IMR-90 (cell line): ENCODE results near the gene MYO10. TPM values are rescaled to one million over a fixed set of nuclear protein-coding genes. Genes with fewer than 3 reads are reported as not detected.

Experiments
- ATAC-seq: fragments of 200-7000 bp; cut with Tn5 transposase; 2 replicates; pipeline ENCODE4 v1.9.1; 2020; ENCODE audit warnings: low read depth, mild to moderate bottlenecking, moderate library complexity
- BruUV-seq: library from RNA; stranded (reverse); fragments of 400-500 nt; replicated peaks from 2 replicates; lab custom pipeline; 2021; lab: Mats Ljungman, UMichigan
- CTCF ChIA-PET: fragments of 300-600 bp; formaldehyde crosslinking; extraction: SDS; loops from one replicate; lab custom pipeline; 2021; ENCODE audit warnings: antibody characterized with exemption; lab: Yijun Ruan, JAX
- POLR2A ChIA-PET: fragments of 300-600 bp; sonication (Branson Sonifier 250); formaldehyde crosslinking; loops from one replicate; lab custom pipeline; 2022; ENCODE audit warnings: antibody characterized with exemption; ENCODE audit not compliant: unreplicated experiment; lab: Charles Lee
- DNase-seq: peaks from one replicate; pipeline ENCODE4 v3.0.0; 2013
- H2AFZ ChIP-seq: replicated peaks from 2 replicates; pipeline ENCODE3; 2013; ENCODE audit warnings: low read length, mild to moderate bottlenecking; ENCODE audit not compliant: poor library complexity
- H2AK5ac ChIP-seq: 2 replicates; pipeline ENCODE4 v1.6.1; 2013; ENCODE audit warnings: low read depth, low read length, inconsistent platforms
- H2AK9ac ChIP-seq: replicated peaks from 2 replicates; pipeline ENCODE3; 2013; ENCODE audit warnings: mild to moderate bottlenecking, low read depth, low read length, moderate library complexity; ENCODE audit not compliant: poor library complexity
- H2BK120ac ChIP-seq: 2 replicates; pipeline ENCODE4 v1.6.1; 2013; ENCODE audit warnings: low read depth, low read length, inconsistent platforms
- H2BK15ac ChIP-seq: 3 replicates; pipeline ENCODE4 v1.6.1; 2013; ENCODE audit warnings: low read depth, low read length, inconsistent platforms
- H2BK20ac ChIP-seq: 2 replicates; pipeline ENCODE4 v1.6.1; 2013; ENCODE audit warnings: low read depth, mild to moderate bottlenecking, inconsistent platforms, low read length, moderate library complexity
- H2BK5ac ChIP-seq: 2 replicates; pipeline ENCODE4 v1.6.1; 2013; ENCODE audit warnings: mild to moderate bottlenecking, low read depth, low read length, inconsistent platforms; ENCODE audit not compliant: poor library complexity, severe bottlenecking
- H3K14ac ChIP-seq: replicated peaks from 2 replicates; pipeline ENCODE4 v1.6.1; 2013; ENCODE audit warnings: low read depth, low read length, inconsistent platforms
- H3K18ac ChIP-seq: 2 replicates; pipeline ENCODE4 v1.6.1; 2013; ENCODE audit warnings: low read depth, low read length, control low read depth
- H3K23ac ChIP-seq: 2 replicates; pipeline ENCODE4 v1.6.1; 2013; ENCODE audit warnings: low read depth, low read length, inconsistent platforms
- H3K27ac ChIP-seq: 2 replicates; pipeline ENCODE4 v1.5.1; 2013; ENCODE audit warnings: mild to moderate bottlenecking, control low read depth, low read length; ENCODE audit not compliant: insufficient read depth
- H3K27me3 ChIP-seq: 2 replicates; pipeline ENCODE4 v1.6.1; 2013; ENCODE audit warnings: low read length; ENCODE audit not compliant: control insufficient read depth, insufficient read depth
- H3K36me3 ChIP-seq: 2 replicates; pipeline ENCODE4 v1.6.1; 2013; ENCODE audit warnings: low read length, mixed read lengths; ENCODE audit not compliant: control insufficient read depth, insufficient read depth
- H3K4ac ChIP-seq: 2 replicates; pipeline ENCODE4 v1.6.1; 2013; ENCODE audit warnings: low read depth, low read length, inconsistent platforms
- H3K4me1 ChIP-seq: 2 replicates; pipeline ENCODE4 v1.6.1; 2013; ENCODE audit warnings: low read length, mixed read lengths; ENCODE audit not compliant: control insufficient read depth, insufficient read depth
- H3K4me2 ChIP-seq: 2 replicates; pipeline ENCODE4 v1.6.1; 2013; ENCODE audit warnings: low read depth, mild to moderate bottlenecking, control low read depth, low read length, moderate library complexity
- H3K4me3 ChIP-seq: 2 replicates; pipeline ENCODE4 v1.5.1; 2013; ENCODE audit warnings: low read depth, mild to moderate bottlenecking, control low read depth, low read length, moderate library complexity; ENCODE audit not compliant: insufficient read depth
- H3K56ac ChIP-seq: 2 replicates; pipeline ENCODE4 v1.6.1; 2013; ENCODE audit warnings: low read length, inconsistent platforms; ENCODE audit not compliant: insufficient read depth; ENCODE audit errors: extremely low read depth
- H3K79me1 ChIP-seq, 2 experiments: 2 replicates each; pipeline ENCODE4 v1.6.1; 2013; ENCODE audit warnings: low read length in 2 of 2, inconsistent platforms in 1 of 2, low read depth in 1 of 2
- H3K9ac ChIP-seq: 2 replicates; pipeline ENCODE4 v1.6.1; 2013; ENCODE audit warnings: low read depth, low read length, control low read depth
- H3K9me1 ChIP-seq: 2 replicates; pipeline ENCODE4 v1.6.1; 2013; ENCODE audit warnings: low read length, inconsistent platforms; ENCODE audit not compliant: insufficient read depth
- H3K9me3 ChIP-seq: 2 replicates; pipeline ENCODE4 v1.6.1; 2013; ENCODE audit warnings: low read length; ENCODE audit not compliant: control insufficient read depth, insufficient read depth
- H4K20me1 ChIP-seq: 2 replicates; pipeline ENCODE4 v1.6.1; 2013; ENCODE audit warnings: low read length, inconsistent platforms; ENCODE audit not compliant: insufficient read depth
- H4K5ac ChIP-seq: 2 replicates; pipeline ENCODE4 v1.6.1; 2013; ENCODE audit warnings: mild to moderate bottlenecking, low read depth, low read length, control low read depth
- H4K8ac ChIP-seq, 2 experiments: 2 replicates each; pipeline ENCODE4 v1.6.1; 2013; ENCODE audit warnings: low read depth in 2 of 2, low read length in 2 of 2, control low read depth in 1 of 2, inconsistent platforms in 1 of 2
- H4K91ac ChIP-seq: 2 replicates; pipeline ENCODE4 v1.6.1; 2013; ENCODE audit warnings: low read depth, low read length, inconsistent platforms; ENCODE audit not compliant: insufficient read depth
- RAD21 ChIP-seq: IDR thresholded peaks from 2 replicates; pipeline ENCODE4 v1.6.1; 2012; ENCODE audit warnings: low read length, improper control_type of control experiment
- RFX5 ChIP-seq: IDR thresholded peaks from 2 replicates; pipeline ENCODE4 v1.8.0; 2012; ENCODE audit warnings: low read depth, mild to moderate bottlenecking, low read length, moderate library complexity
- WGBS, 2 experiments: methylation state at CpG; one replicate each; pipeline versions ENCODE4 v1.1.5 to v1.1.7; 2013; ENCODE audit warnings: missing lambda C conversion rate in 2 of 2; ENCODE audit not compliant: insufficient read length in 1 of 2; ENCODE audit errors: extremely low coverage in 2 of 2; 5-methylcytosine and 5-hydroxymethylcytosine counted together
- dilution Hi-C: fragments of 300-500 bp; cut with HindIII; formaldehyde crosslinking; loops from one replicate; pipeline ENCODE4 v1.14.3; 2018; ENCODE audit warnings: low sequenced_read_pairs; ENCODE audit not compliant: unreplicated experiment
- in situ Hi-C: fragments of 300-500 bp; cut with MboI; formaldehyde crosslinking; loops from 3 replicates; pipeline ENCODE4 v1.14.3; 2019; ENCODE audit warnings: low sequenced_read_pairs, inconsistent platforms, mixed read lengths
- intact Hi-C: fragments of 100-400 bp; cut with micrococcal nuclease; formaldehyde crosslinking; loops from 2 replicates; pipeline ENCODE4 v1.10.0; 2022
- polyA plus RNA-seq, 3 experiments: library from polyadenylated mRNA; depleted of rRNA; stranded (reverse); fragments of >200 nt; gene quantifications; 2 replicates each; pipeline ENCODE4 v1.2.3, GENCODE V29; 2012; ENCODE audit warnings: low replicate concordance in 1 of 3
- total RNA-seq: library from RNA; depleted of rRNA; stranded (reverse); fragments of >200 nt; gene quantifications from 2 replicates; pipeline ENCODE4 v1.2.3, GENCODE V29; 2012

The MYO10 gene
- total and polyA plus RNA-seq, 2 of the 4 experiments (the other 2 are of a cell fraction), result 39.9 to 115 TPM

DNA sequence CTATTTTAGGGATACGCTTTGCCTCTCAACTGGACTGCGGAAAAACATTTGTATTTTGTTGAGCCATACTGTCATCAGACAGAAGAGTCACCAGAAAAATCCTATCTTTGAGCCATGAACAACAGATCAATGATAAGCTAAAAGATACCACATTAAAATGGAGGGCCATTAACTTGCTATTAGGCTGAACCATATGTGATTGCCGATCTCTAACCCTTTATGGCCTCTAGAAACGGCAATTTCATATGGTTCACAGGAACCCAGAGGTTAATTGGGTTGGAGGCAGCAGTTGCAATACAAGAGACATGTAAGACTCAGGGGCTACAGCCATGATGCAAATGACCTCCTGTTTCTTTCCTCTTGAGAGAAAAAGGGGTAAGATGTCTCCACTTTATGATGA, 69.8 kb downstream of the MYO10 start:
- H3K4me2 ChIP-seq, result no peak overlapping the region
- ChIA-PET POLR2A (no interaction called here), CTCF (interaction anchor here (0.6 kb wide), 1 partner anchor 265 kb away, joined by 5 read pairs; no protein-coding TSS in a partner anchor)
- no peak overlapping the region for H3K4me3 ChIP-seq
- H3K79me1 ChIP-seq, result peaks cover 14 to 81% of the 10 kb centered on the region in 2 experiments; a peak in 3 of 4 replicates
- H3K9ac ChIP-seq, result no peak overlapping the region
- peak overlapping the region; percentile 40; the same call in 1 of the 2 replicates for H3K14ac ChIP-seq
- no peak overlapping the region for H2AK5ac ChIP-seq
- dilution Hi-C loops, result no loop called here
- ATAC-seq (no peak), DNase-seq (no peak)
- H4K91ac ChIP-seq, result peak overlapping the region; percentile 9; the same call in 1 of the 2 replicates
- no peak overlapping the region for H2AFZ ChIP-seq
- H3K27ac ChIP-seq, result peak overlapping the region; percentile 42; the same call in 1 of the 2 replicates
- H4K20me1 ChIP-seq, result peaks cover 98% of the 10 kb centered on the region
- no peak overlapping the region; the same call in 1 of the 2 replicates for H3K18ac ChIP-seq
- no peak overlapping the region for H4K8ac ChIP-seq
- peak overlapping the region; percentile 17; the same call in 1 of the 2 replicates for H3K23ac ChIP-seq
- H2BK20ac ChIP-seq, result no peak overlapping the region; the same call in 1 of the 2 replicates
- H4K5ac ChIP-seq, result no peak overlapping the region
- H3K27me3 ChIP-seq, result no peaks in the 10 kb centered on the region
- H3K9me3 ChIP-seq, result no peaks in the 10 kb centered on the region
- H3K4me1 ChIP-seq, result peaks cover 39% of the 10 kb centered on the region
- in situ Hi-C loops, result no loop called here
- no peak overlapping the region for H3K56ac ChIP-seq
- H2BK15ac ChIP-seq, result no peak overlapping the region
- TF ChIP-seq RFX5 (no peak), RAD21 (no peak)
- H2AK9ac ChIP-seq, result no peak overlapping the region
- H3K4ac ChIP-seq, result peak overlapping the region; percentile 29; the same call in 1 of the 2 replicates
- H2BK5ac ChIP-seq, result peak overlapping the region; percentile 7
- peak overlapping the region; percentile 9; the same call in 1 of the 2 replicates for H2BK120ac ChIP-seq
- H3K36me3 ChIP-seq, result peaks cover 14% of the 10 kb centered on the region
- H3K9me1 ChIP-seq, result peaks cover 31% of the 10 kb centered on the region
- WGBS, 2 experiments, result 94% methylated on average over 2 of the region's 4 CpGs; no CpG with 5 or more reads in 1 of the 2 experiments
- no TSS peak for BruUV-seq
- intact Hi-C loops, result no loop called here
